WTC11 (cell line): ENCODE measurements around the gene ZNF571. TPM values are rescaled to one million over a fixed set of nuclear protein-coding genes. Genes with fewer than 3 reads are reported as not detected.
A peak's percentile ranks its signal among the peaks of the same experiment; 100 is the strongest.

ENCODE experiments used
- ATAC-seq: fragments of 200-7000 bp; cut with Tn5 transposase; 2 replicates; pipeline ENCODE4 v1.10.0; 2021; ENCODE audit warnings: mild to moderate bottlenecking, moderate library complexity
- CTCF ChIA-PET: fragments of 300-600 bp; sonication (Branson Sonifier 250); formaldehyde crosslinking; loops from one replicate; lab custom pipeline; 2021; ENCODE audit warnings: antibody characterized with exemption; lab: Charles Lee
- POLR2A ChIA-PET: fragments of 350-600 bp; sonication (Branson Sonifier 250); formaldehyde crosslinking; loops from one replicate; lab custom pipeline; 2021; ENCODE audit warnings: antibody characterized with exemption; lab: Charles Lee
- DNase-seq: peaks from one replicate; pipeline ENCODE4 v3.0.0; 2021; ENCODE audit warnings: low spot score
- H3K27ac Mint-ChIP-seq: 2 replicates; pipeline ENCODE4 v1.8.0; 2021; ENCODE audit warnings: mixed read lengths
- H3K27me3 Mint-ChIP-seq: 2 replicates; pipeline ENCODE4 v1.8.0; 2021; ENCODE audit warnings: low read depth, mild to moderate bottlenecking, moderate library complexity, mixed read lengths
- H3K36me3 Mint-ChIP-seq: 2 replicates; pipeline ENCODE4 v1.8.0; 2021; ENCODE audit warnings: mixed read lengths
- H3K4me1 Mint-ChIP-seq: 2 replicates; pipeline ENCODE4 v1.8.0; 2022; ENCODE audit warnings: mixed read lengths
- H3K4me3 Mint-ChIP-seq: 2 replicates; pipeline ENCODE4 v1.8.0; 2021; ENCODE audit warnings: mild to moderate bottlenecking, moderate library complexity, mixed read lengths
- H3K9me3 Mint-ChIP-seq: 2 replicates; pipeline ENCODE4 v1.8.0; 2021; ENCODE audit warnings: mixed read lengths
- FOXK1 ChIP-seq: sonication (generic); formaldehyde crosslinking; IDR thresholded peaks from 2 replicates; pipeline ENCODE4 v1.8.0; 2022; ENCODE audit warnings: mild to moderate bottlenecking, moderate library complexity, missing genetic modification reagents
- GABPB1 ChIP-seq: sonication (generic); formaldehyde crosslinking; IDR thresholded peaks from 2 replicates; pipeline ENCODE4 v1.8.1; 2023; ENCODE audit warnings: mild to moderate bottlenecking, missing genetic modification reagents
- IRF1 ChIP-seq: sonication (generic); formaldehyde crosslinking; IDR thresholded peaks from 2 replicates; pipeline ENCODE4 v1.8.0; 2023; ENCODE audit warnings: missing genetic modification reagents
- JUN ChIP-seq: sonication (generic); formaldehyde crosslinking; IDR thresholded peaks from 2 replicates; pipeline ENCODE4 v1.8.0; 2023; ENCODE audit warnings: mild to moderate bottlenecking, missing genetic modification reagents
- NFATC4 ChIP-seq: fragments of 250-450 bp; sonication (Bioruptor Pico); IDR thresholded peaks from 2 replicates; pipeline ENCODE4 v1.9.0; 2021; ENCODE audit warnings: mild to moderate bottlenecking
- NFE2L1 ChIP-seq: sonication (generic); formaldehyde crosslinking; IDR thresholded peaks from 2 replicates; pipeline ENCODE4 v1.8.1; 2023; ENCODE audit warnings: missing genetic modification reagents
- NFYB ChIP-seq: sonication (generic); formaldehyde crosslinking; conservative IDR thresholded peaks from 2 replicates; pipeline ENCODE4 v1.8.0; 2022; ENCODE audit warnings: low read depth, missing genetic modification reagents
- SP1 ChIP-seq: sonication (generic); formaldehyde crosslinking; conservative IDR thresholded peaks from 2 replicates; pipeline ENCODE4 v1.8.1; 2022; ENCODE audit warnings: missing genetic modification reagents
- TCF7 ChIP-seq: sonication (generic); formaldehyde crosslinking; IDR thresholded peaks from 2 replicates; pipeline ENCODE4 v1.8.0; 2022; ENCODE audit warnings: mild to moderate bottlenecking, low read depth, missing genetic modification reagents, moderate library complexity
- ZBTB21 ChIP-seq: sonication (generic); formaldehyde crosslinking; IDR thresholded peaks from 2 replicates; pipeline ENCODE4 v1.8.1; 2023; ENCODE audit warnings: mild to moderate bottlenecking, missing genetic modification reagents, borderline replicate concordance
- ZNF232 ChIP-seq: sonication (generic); formaldehyde crosslinking; IDR thresholded peaks from 2 replicates; pipeline ENCODE4 v1.8.0; 2022; ENCODE audit warnings: mild to moderate bottlenecking, missing genetic modification reagents
- ZNF263 ChIP-seq: sonication (generic); formaldehyde crosslinking; IDR thresholded peaks from 2 replicates; pipeline ENCODE4 v1.8.1; 2022; ENCODE audit warnings: low read depth, mild to moderate bottlenecking, moderate library complexity, missing genetic modification reagents
- ZNF416 ChIP-seq: fragments of 250-450 bp; sonication (Bioruptor Pico); IDR thresholded peaks from 2 replicates; pipeline ENCODE4 v1.9.0; 2021; ENCODE audit warnings: mild to moderate bottlenecking, inconsistent platforms
- ZNF671 ChIP-seq: fragments of 250-450 bp; sonication (Bioruptor Pico); IDR thresholded peaks from 2 replicates; pipeline ENCODE4 v1.8.0; 2021; ENCODE audit warnings: mild to moderate bottlenecking
- total RNA-seq: library from RNA; stranded (reverse); gene quantifications from 3 replicates; pipeline ENCODE4 v1.2.3, GENCODE V29; 2021
- TF ChIP-seq, protein P1 (sequence below): fragments of 250-450 bp; sonication (Bioruptor Pico); conservative IDR thresholded peaks from 2 replicates; pipeline ENCODE4 v1.9.0; 2021; ENCODE audit warnings: mild to moderate bottlenecking
- TF ChIP-seq, protein P2 (sequence below): fragments of 250-450 bp; sonication (Bioruptor Pico); IDR thresholded peaks from 2 replicates; pipeline ENCODE4 v1.9.0; 2021; ENCODE audit warnings: mild to moderate bottlenecking
- TF ChIP-seq, protein P3 (sequence below): sonication (generic); formaldehyde crosslinking; conservative IDR thresholded peaks from 2 replicates; pipeline ENCODE4 v1.8.1; 2023; ENCODE audit warnings: mild to moderate bottlenecking, low read depth, missing genetic modification reagents, moderate library complexity
- TF ChIP-seq, protein P4 (sequence below): sonication (generic); formaldehyde crosslinking; IDR thresholded peaks from 2 replicates; pipeline ENCODE4 v1.8.1; 2022; ENCODE audit warnings: low read depth, mild to moderate bottlenecking, moderate library complexity, missing genetic modification reagents, borderline replicate concordance
- TF ChIP-seq, protein P5 (sequence below): sonication (generic); formaldehyde crosslinking; IDR thresholded peaks from 2 replicates; pipeline ENCODE4 v1.8.1; 2022; ENCODE audit warnings: mild to moderate bottlenecking, moderate library complexity, missing genetic modification reagents

The ZNF571 gene
- total RNA-seq, 1 experiment from 2014 or later = 5.1 TPM

DNA sequence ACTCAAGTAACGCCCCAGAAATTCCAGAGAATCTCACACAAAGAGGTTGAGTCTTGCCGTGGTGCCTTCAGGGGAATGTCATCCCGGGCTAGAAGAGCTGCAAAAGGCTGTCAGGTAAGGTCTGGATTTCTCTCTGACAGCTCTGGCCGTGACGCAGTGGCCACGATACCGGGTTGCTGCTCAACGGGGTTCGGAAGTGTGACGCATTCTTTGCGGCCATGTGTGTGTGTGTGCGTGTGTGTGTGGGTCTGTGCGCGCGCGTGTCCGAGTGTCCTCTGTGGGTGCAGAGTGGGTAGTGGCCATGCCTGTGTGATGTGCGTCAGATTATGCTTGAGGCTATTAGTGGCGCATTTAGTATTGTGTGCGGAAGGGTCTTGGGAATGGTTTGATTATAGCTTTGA is 390 bp upstream of the ZNF571 start:
- CTCF ChIA-PET = interaction anchor here (0.6 to 2.0 kb wide), 9 partner anchors 11 to 305 kb away, joined by 3 to 11 read pairs (median 4); partner anchors contain the start of genes ZNF527, ZNF570, ZNF573 and ZNF607
- peak; percentile 50 for DNase-seq
- H3K36me3 Mint-ChIP-seq = peaks cover 10% of the 10 kb centered on the region
- H3K9me3 Mint-ChIP-seq = peaks cover 13% of the 10 kb centered on the region
- peaks cover 14% of the 10 kb centered on the region for H3K4me1 Mint-ChIP-seq
- 0 out of 2 replicates have a peak, but pooled peaks have one; percentile 3 for TF ChIP-seq GABPB1 (CRISPR knock-in tag)
- TF ChIP-seq, protein P1, sequence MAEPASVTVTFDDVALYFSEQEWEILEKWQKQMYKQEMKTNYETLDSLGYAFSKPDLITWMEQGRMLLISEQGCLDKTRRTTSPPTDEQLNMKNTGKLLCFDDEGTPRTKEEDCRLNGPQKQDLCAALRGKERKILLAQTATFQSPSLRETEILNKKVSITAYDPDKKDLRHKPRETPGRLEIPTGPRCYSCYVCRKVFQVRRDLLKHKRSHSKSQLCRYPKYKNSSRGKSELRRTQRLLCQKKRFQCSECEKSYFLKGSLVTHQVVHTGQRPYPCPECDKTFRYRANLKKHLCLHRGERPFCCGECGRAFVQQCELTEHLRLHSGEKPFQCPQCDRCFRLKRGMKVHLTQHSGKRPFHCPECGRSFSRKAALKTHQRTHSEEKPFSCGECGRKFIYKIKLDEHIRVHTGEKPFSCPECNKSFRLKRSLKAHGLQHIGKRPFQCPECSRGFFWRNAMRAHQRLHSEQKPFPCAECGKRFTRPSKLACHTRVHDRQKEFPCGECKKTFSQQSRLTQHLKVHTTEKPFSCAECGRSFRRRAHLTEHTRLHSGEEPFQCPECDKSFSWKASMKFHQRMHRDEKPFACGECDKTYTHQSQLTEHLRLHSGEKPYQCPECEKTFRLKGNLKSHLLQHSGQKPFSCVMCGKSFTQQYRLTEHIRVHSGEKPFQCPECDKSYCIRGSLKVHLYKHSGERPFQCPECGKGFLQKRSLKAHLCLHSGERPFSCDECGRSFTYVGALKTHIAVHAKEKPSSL = no peak
- TF ChIP-seq, all 79 proteins: peak for 1
- peak overlapping the region; percentile 98 for H3K27ac Mint-ChIP-seq
- ATAC-seq = no peak
- POLR2A ChIA-PET = interaction anchor here (0.6 to 2.4 kb wide), 10 partner anchors 12 to 378 kb away, joined by 3 to 13 read pairs (median 4); partner anchors contain the start of genes ZNF527, ZNF569, ZNF570 and ZNF573
- peak overlapping the region; percentile 94 for H3K4me3 Mint-ChIP-seq
- H3K27me3 Mint-ChIP-seq = peaks cover 28% of the 10 kb centered on the region

DNA sequence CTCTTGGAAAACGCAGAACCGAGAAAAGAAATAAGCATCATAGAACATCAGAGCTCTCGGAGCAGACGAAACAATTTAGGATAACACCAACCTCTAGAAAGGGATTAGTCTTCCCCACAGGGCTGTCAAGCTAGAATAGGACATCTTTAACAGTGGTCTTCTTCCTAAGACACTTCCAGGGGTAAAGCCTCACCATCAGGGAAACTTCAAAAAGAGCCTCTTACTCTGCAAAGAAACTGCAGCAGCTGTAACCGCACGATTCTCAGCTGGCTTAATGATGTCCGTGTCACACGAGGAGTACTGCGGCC is 642 bp downstream of the ZNF571 start:
- Mint-ChIP-seq H3K9me3 (peaks cover 15% of the 10 kb centered on the region), H3K36me3 (peaks cover 15% of the 10 kb centered on the region), H3K27ac (peak overlapping the region; percentile 98), H3K27me3 (peaks cover 28% of the 10 kb centered on the region), H3K4me1 (peaks cover 14% of the 10 kb centered on the region), H3K4me3 (peak overlapping the region; percentile 94)
- ChIA-PET CTCF (interaction anchor here (0.9 to 2.0 kb wide), 4 partner anchors 10 to 223 kb away, joined by 3 to 11 read pairs (median 4); partner anchors contain the start of genes ZNF527 and ZNF570), POLR2A (interaction anchor here (0.7 to 2.4 kb wide), 7 partner anchors 17 to 259 kb away, joined by 3 to 13 read pairs (median 6); partner anchors contain the start of genes ZNF527, ZNF569, ZNF573 and ZNF793)
- DNase-seq = no peak
- no peak for ATAC-seq
- TF ChIP-seq JUN = no peak
- TF ChIP-seq, protein P2, sequence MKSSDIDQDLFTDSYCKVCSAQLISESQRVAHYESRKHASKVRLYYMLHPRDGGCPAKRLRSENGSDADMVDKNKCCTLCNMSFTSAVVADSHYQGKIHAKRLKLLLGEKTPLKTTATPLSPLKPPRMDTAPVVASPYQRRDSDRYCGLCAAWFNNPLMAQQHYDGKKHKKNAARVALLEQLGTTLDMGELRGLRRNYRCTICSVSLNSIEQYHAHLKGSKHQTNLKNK = no peak
- no peak for TF ChIP-seq NFYB
- no peak for TF ChIP-seq ZNF416
- TF ChIP-seq, protein P3, sequence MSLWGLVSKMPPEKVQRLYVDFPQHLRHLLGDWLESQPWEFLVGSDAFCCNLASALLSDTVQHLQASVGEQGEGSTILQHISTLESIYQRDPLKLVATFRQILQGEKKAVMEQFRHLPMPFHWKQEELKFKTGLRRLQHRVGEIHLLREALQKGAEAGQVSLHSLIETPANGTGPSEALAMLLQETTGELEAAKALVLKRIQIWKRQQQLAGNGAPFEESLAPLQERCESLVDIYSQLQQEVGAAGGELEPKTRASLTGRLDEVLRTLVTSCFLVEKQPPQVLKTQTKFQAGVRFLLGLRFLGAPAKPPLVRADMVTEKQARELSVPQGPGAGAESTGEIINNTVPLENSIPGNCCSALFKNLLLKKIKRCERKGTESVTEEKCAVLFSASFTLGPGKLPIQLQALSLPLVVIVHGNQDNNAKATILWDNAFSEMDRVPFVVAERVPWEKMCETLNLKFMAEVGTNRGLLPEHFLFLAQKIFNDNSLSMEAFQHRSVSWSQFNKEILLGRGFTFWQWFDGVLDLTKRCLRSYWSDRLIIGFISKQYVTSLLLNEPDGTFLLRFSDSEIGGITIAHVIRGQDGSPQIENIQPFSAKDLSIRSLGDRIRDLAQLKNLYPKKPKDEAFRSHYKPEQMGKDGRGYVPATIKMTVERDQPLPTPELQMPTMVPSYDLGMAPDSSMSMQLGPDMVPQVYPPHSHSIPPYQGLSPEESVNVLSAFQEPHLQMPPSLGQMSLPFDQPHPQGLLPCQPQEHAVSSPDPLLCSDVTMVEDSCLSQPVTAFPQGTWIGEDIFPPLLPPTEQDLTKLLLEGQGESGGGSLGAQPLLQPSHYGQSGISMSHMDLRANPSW = no peak
- TF ChIP-seq ZBTB21 (CRISPR knock-in tag) = no peak
- no peak for TF ChIP-seq IRF1 (CRISPR knock-in tag)
- TF ChIP-seq, protein P4, sequence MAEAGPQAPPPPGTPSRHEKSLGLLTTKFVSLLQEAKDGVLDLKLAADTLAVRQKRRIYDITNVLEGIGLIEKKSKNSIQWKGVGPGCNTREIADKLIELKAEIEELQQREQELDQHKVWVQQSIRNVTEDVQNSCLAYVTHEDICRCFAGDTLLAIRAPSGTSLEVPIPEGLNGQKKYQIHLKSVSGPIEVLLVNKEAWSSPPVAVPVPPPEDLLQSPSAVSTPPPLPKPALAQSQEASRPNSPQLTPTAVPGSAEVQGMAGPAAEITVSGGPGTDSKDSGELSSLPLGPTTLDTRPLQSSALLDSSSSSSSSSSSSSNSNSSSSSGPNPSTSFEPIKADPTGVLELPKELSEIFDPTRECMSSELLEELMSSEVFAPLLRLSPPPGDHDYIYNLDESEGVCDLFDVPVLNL (CRISPR knock-in tag) = no peak
- TF ChIP-seq SP1 (CRISPR knock-in tag) = no peak
- no peak for TF ChIP-seq TCF7 (CRISPR knock-in tag)
- no peak for TF ChIP-seq ZNF263 (CRISPR knock-in tag)
- TF ChIP-seq FOXK1 (CRISPR knock-in tag) = no peak
- TF ChIP-seq ZNF232 (CRISPR knock-in tag) = no peak

GRCh38 chr19:37583340-37583739 is 11.3 kb downstream of the ZNF571 start:
- Mint-ChIP-seq H3K36me3 (peaks cover 42% of the 10 kb centered on the region), H3K9me3 (peaks cover 24% of the 10 kb centered on the region), H3K27me3 (no peaks in the 10 kb centered on the region), H3K4me3 (no peak overlapping the region), H3K4me1 (no peaks in the 10 kb centered on the region), H3K27ac (no peak overlapping the region)
- CTCF ChIA-PET = interaction anchor here (0.6 to 1.3 kb wide), 8 partner anchors 10 to 221 kb away, joined by 3 to 11 read pairs (median 4); partner anchors contain the start of genes ZNF527, ZNF540, ZNF571 and ZNF793
- peak; percentile 40 for DNase-seq
- no peak for TF ChIP-seq ZNF671 (CRISPR knock-in tag)
- TF ChIP-seq, protein P5, sequence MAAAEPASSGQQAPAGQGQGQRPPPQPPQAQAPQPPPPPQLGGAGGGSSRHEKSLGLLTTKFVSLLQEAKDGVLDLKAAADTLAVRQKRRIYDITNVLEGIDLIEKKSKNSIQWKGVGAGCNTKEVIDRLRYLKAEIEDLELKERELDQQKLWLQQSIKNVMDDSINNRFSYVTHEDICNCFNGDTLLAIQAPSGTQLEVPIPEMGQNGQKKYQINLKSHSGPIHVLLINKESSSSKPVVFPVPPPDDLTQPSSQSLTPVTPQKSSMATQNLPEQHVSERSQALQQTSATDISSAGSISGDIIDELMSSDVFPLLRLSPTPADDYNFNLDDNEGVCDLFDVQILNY = no peak
- TF ChIP-seq NFATC4 (CRISPR knock-in tag) = no peak
- TF ChIP-seq NFE2L1 (CRISPR knock-in tag) = no peak
- peak; percentile 83 for ATAC-seq
- POLR2A ChIA-PET = interaction anchor here (0.9 kb wide), 2 partner anchors 11 to 76 kb away, joined by 3 to 4 read pairs; partner anchors contain the start of genes ZNF540, ZNF571 and ZNF793
